GM21717 (cell line): ENCODE data around the gene TOM1L2.

Experiments used
- ATAC-seq: cut with Tn5 transposase; IDR thresholded peaks from one replicate; pipeline ENCODE4 v1.9.1; 2021; ENCODE audit warnings: mild to moderate bottlenecking, moderate library complexity; ENCODE audit not compliant: unreplicated experiment

The TOM1L2 gene

GRCh38 chr17:17837966-17838962, 133.9 kb downstream of the TOM1L2 start:
- no peak for ATAC-seq

- ATAC-seq, result no peak
These were observed 134.8 kb downstream of the TOM1L2 start for GRCh38 chr17:17837380-17837821.

- peak; percentile 29 for ATAC-seq
These were observed 135.3 kb downstream of the TOM1L2 start, which contains the start of gene SREBF1 for GRCh38 chr17:17836818-17837379. TSS of gene SREBF1 (minus strand) at chr17:17836986. CDS start at chr17:17836817, 169 bp downstream.

GRCh38 chr17:17836250-17836817, 135.9 kb downstream of the TOM1L2 start:
- peak; percentile 43 for ATAC-seq

GRCh38 chr17:17835415-17836249, 136.6 kb downstream of the TOM1L2 start:
- no peak for ATAC-seq

GRCh38 chr17:17834974-17835373, 137.2 kb downstream of the TOM1L2 start:
- ATAC-seq, result no peak

- ATAC-seq, result no peak
These were observed 138.4 kb downstream of the TOM1L2 start for GRCh38 chr17:17833658-17834357.

GRCh38 chr17:17832032-17832363, 140.2 kb downstream of the TOM1L2 start:
- ATAC-seq, result no peak

GRCh38 chr17:17831208-17832031, 140.8 kb downstream of the TOM1L2 start:
- no peak for ATAC-seq

GRCh38 chr17:17830740-17831207, 141.4 kb downstream of the TOM1L2 start:
- ATAC-seq, result no peak

- ATAC-seq, result no peak
These were observed 142.0 kb downstream of the TOM1L2 start for GRCh38 chr17:17830269-17830567.

GRCh38 chr17:17827826-17828621, 144.2 kb downstream of the TOM1L2 start:
- ATAC-seq, result no peak

- ATAC-seq, result no peak
These were observed 145.0 kb downstream of the TOM1L2 start for GRCh38 chr17:17826942-17827785.

GRCh38 chr17:17826342-17826713, 145.9 kb downstream of the TOM1L2 start:
- ATAC-seq, result no peak

GRCh38 chr17:17824783-17825614, 147.2 kb downstream of the TOM1L2 start:
- no peak for ATAC-seq

- ATAC-seq, result peak; percentile 7
These were observed 147.9 kb downstream of the TOM1L2 start for GRCh38 chr17:17824119-17824782.
